VCaP (cell line): ENCODE measurements around the gene RNASE8.

Source experiments
- H3K27ac ChIP-seq: fragments of 450-650 bp; 2 replicates; pipeline ENCODE4 v1.5.1; 2017
- CTCF ChIP-seq: fragments of 450-650 bp; conservative IDR thresholded peaks from 2 replicates; pipeline ENCODE4 v1.5.1; 2017; ENCODE audit warnings: mild to moderate bottlenecking, moderate library complexity

The RNASE8 gene

GRCh38 chr14:21018286-21018685 lies 39.3 kb upstream of the RNASE8 start:
- H3K27ac ChIP-seq: no peak overlapping the region
- no peak for TF ChIP-seq CTCF

GRCh38 chr14:21018781-21019180 lies 38.8 kb upstream of the RNASE8 start:
- H3K27ac ChIP-seq: no peak overlapping the region
- TF ChIP-seq CTCF: no peak

GRCh38 chr14:21019366-21019765 lies 38.3 kb upstream of the RNASE8 start:
- no peak for TF ChIP-seq CTCF
- no peak overlapping the region for H3K27ac ChIP-seq

- H3K27ac ChIP-seq: no peak overlapping the region
- no peak for TF ChIP-seq CTCF
These were observed 36.6 kb upstream of the RNASE8 start for GRCh38 chr14:21020977-21021545.

GRCh38 chr14:21022686-21023085 lies 34.9 kb upstream of the RNASE8 start:
- no peak overlapping the region for H3K27ac ChIP-seq
- TF ChIP-seq CTCF: no peak

- no peak overlapping the region for H3K27ac ChIP-seq
- TF ChIP-seq CTCF: no peak
These were observed 34.4 kb upstream of the RNASE8 start for GRCh38 chr14:21023174-21023573.

- peak overlapping the region; percentile 70; the same call in 1 of the 2 replicates for H3K27ac ChIP-seq
- TF ChIP-seq CTCF: no peak
These were observed 33.6 kb upstream of the RNASE8 start for GRCh38 chr14:21023817-21024584.
